Measurements from ENCODE around the gene BACH2. TPM values are rescaled to one million over a fixed set of nuclear protein-coding genes. Genes with fewer than 3 reads are reported as not detected.

BACH2 gene
- polyA plus RNA-seq, 1 of the 3 experiments (the other 2 are of a cell fraction), result 0.46 TPM

DNA sequence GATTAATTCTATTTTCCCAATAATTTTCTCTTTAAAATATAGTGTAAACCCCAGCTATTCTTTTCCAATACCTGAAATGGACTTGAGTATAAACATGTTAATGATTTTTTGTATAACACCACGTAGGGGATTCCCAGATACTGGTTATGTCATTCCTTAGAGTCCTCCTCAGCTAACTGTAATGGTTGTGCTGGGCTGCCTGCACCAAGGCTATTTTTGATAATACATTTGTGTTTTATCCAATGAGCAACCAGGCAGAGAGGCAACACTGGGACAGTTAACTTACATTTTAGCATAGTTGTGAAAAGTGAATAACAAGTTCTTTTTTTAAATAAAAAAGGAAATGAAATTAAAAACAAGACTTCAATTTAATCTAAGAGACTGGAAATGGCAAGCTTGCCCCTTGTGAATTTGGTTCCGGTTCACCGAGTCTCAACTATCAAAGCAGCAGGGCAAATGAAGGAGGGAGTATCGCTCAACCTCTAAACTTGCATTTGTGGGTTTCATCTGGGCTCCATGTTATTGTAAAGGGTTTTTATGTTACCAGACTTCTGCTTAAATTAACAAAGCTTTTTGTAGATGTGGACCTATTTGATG, 18.8 kb upstream of the BACH2 start:
- Histone ChIP-seq H3K9me2 (no peaks in the 10 kb centered on the region), H3K27ac (ENCODE audit: low read depth in 2 of 2, low read length in 1 of 2) (no peak overlapping the region), H2AFZ (ENCODE audit: low read depth) (no peak overlapping the region), H4K20me1 (ENCODE audit: insufficient read depth) (no peaks in the 10 kb centered on the region), H3F3A (replicated peaks; ENCODE audit: insufficient read depth) (no peaks in the 10 kb centered on the region), H3K27me3 (ENCODE audit: insufficient read depth) (no peaks in the 10 kb centered on the region; the same call in 1 of the 2 replicates), H3K4me1 (ENCODE audit: control insufficient read depth in 1 of 2, insufficient read depth in 2 of 2, low read depth in 1 of 2, low read length in 1 of 2) (peaks cover 0 to 5% of the 10 kb centered on the region in 2 experiments; a peak in 1 of 4 replicates), H3K36me3 (replicated peaks in 1 of 2; ENCODE audit: control insufficient read depth in 1 of 2, insufficient read depth in 2 of 2, low read length in 1 of 2) (no peaks in the 10 kb centered on the region), H3K9me3 (no peaks in the 10 kb centered on the region), H3K79me2 (ENCODE audit: insufficient read depth) (no peaks in the 10 kb centered on the region), H3K4me2 (no peak overlapping the region), H3K9ac (no peak overlapping the region), H3K4me3 (ENCODE audit: low read depth in 2 of 2, low read length in 1 of 2) (no peak overlapping the region)
- TF ChIP-seq EP300 (IDR thresholded peaks at IDR 0.05; ENCODE audit: borderline replicate concordance in 1 of 2, low read depth in 1 of 2, low read length in 1 of 2), result no peak
- DNase-seq, result no peak
- WGBS (ENCODE audit: low lambda C conversion rate), result 76% methylated on average over 4 of the region's 4 CpGs
- CTCF ChIA-PET, result interaction anchor here (1.0 to 1.3 kb wide), 3 partner anchors 20 to 78 kb away, joined by 3 to 4 read pairs (median 4); no protein-coding TSS in a partner anchor
- POLR2A ChIA-PET, result no interaction called here

DNA sequence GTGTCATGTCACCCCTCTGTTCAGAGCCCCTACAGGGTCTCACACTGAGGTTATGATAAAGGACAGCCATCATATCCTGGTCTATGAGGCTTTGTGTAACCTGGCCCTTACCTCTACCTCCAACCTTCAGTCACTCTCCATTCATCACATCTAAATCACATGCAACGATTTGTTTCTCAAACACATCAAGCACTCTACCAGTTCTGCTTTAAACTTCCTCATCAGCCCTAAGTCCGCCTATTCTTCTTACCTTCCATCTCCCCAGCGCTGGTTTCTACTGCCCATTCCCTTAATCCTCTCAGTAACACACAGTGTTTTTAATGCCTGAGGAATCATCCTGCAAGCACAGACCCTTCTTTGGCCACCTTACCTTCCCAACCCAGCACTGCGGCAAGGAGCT, 17.9 kb upstream of the BACH2 start:
- WGBS (ENCODE audit: low lambda C conversion rate), result 70% methylated on average over 4 of the region's 4 CpGs
- Histone ChIP-seq H2AFZ (ENCODE audit: low read depth) (no peak overlapping the region), H3K27ac (ENCODE audit: low read depth in 2 of 2, low read length in 1 of 2) (no peak overlapping the region), H3F3A (replicated peaks; ENCODE audit: insufficient read depth) (no peaks in the 10 kb centered on the region), H3K36me3 (replicated peaks in 1 of 2; ENCODE audit: control insufficient read depth in 1 of 2, insufficient read depth in 2 of 2, low read length in 1 of 2) (no peaks in the 10 kb centered on the region), H3K27me3 (ENCODE audit: insufficient read depth) (no peaks in the 10 kb centered on the region; the same call in 1 of the 2 replicates), H3K9me2 (no peaks in the 10 kb centered on the region), H4K20me1 (ENCODE audit: insufficient read depth) (no peaks in the 10 kb centered on the region), H3K4me3 (ENCODE audit: low read depth in 2 of 2, low read length in 1 of 2) (no peak overlapping the region), H3K9ac (no peak overlapping the region), H3K4me1 (ENCODE audit: control insufficient read depth in 1 of 2, insufficient read depth in 2 of 2, low read depth in 1 of 2, low read length in 1 of 2) (peaks cover 0 to 5% of the 10 kb centered on the region in 2 experiments; a peak in 1 of 4 replicates), H3K4me2 (no peak overlapping the region), H3K9me3 (no peaks in the 10 kb centered on the region), H3K79me2 (ENCODE audit: insufficient read depth) (no peaks in the 10 kb centered on the region)
- no peak for DNase-seq
- ChIA-PET POLR2A (no interaction called here), CTCF (interaction anchor here (1.2 kb wide), 1 partner anchor 19 kb away, joined by 4 read pairs; no protein-coding TSS in a partner anchor)
- TF ChIP-seq EP300 (IDR thresholded peaks at IDR 0.05; ENCODE audit: borderline replicate concordance in 1 of 2, low read depth in 1 of 2, low read length in 1 of 2), result no peak
- TF ChIP-seq TCF12 (IDR thresholded peaks at IDR 0.05), result no peak
- no peak for TF ChIP-seq ELF1 (IDR thresholded peaks at IDR 0.05)
- TF ChIP-seq, protein P1, sequence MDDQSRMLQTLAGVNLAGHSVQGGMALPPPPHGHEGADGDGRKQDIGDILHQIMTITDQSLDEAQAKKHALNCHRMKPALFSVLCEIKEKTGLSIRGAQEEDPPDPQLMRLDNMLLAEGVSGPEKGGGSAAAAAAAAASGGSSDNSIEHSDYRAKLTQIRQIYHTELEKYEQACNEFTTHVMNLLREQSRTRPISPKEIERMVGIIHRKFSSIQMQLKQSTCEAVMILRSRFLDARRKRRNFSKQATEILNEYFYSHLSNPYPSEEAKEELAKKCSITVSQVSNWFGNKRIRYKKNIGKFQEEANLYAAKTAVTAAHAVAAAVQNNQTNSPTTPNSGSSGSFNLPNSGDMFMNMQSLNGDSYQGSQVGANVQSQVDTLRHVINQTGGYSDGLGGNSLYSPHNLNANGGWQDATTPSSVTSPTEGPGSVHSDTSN (IDR thresholded peaks at IDR 0.05), result no peak
- no peak for TF ChIP-seq RCOR1 (IDR thresholded peaks at IDR 0.05; ENCODE audit: low read length)
- no peak for TF ChIP-seq FOSL2 (IDR thresholded peaks at IDR 0.05; ENCODE audit: borderline replicate concordance, low read depth)
- no peak for TF ChIP-seq JUND (IDR thresholded peaks at IDR 0.05)
- no peak for TF ChIP-seq MEF2A (IDR thresholded peaks at IDR 0.05; ENCODE audit: borderline replicate concordance, low read depth)
- TF ChIP-seq, protein P2, sequence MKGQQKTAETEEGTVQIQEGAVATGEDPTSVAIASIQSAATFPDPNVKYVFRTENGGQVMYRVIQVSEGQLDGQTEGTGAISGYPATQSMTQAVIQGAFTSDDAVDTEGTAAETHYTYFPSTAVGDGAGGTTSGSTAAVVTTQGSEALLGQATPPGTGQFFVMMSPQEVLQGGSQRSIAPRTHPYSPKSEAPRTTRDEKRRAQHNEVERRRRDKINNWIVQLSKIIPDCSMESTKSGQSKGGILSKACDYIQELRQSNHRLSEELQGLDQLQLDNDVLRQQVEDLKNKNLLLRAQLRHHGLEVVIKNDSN (IDR thresholded peaks at IDR 0.05; ENCODE audit: borderline replicate concordance, low read depth), result no peak
- no peak for TF ChIP-seq SIN3A (IDR thresholded peaks at IDR 0.05; ENCODE audit: borderline replicate concordance, low read depth, low read length)

Data from SK-N-SH (cell line).